ENCODE measurements around the gene GTPBP4.
"Not testable (repeated sequence)": the region's sequence is repeated elsewhere in the genome, so short reads cannot be mapped to it uniquely, and the experiment has no call there.

The GTPBP4 gene

GRCh38 chr10:1064964-1065247 is 76.7 kb downstream of the GTPBP4 start:
- DNase-seq (ENCODE audit: low read depth), result no peak
- no peak overlapping the region for H3K4me3 ChIP-seq (ENCODE audit: control insufficient read depth, low read depth, low read length)
- TF ChIP-seq CTCF (conservative IDR thresholded peaks at IDR 0.05; ENCODE audit: control insufficient read depth, insufficient read depth, low read depth, low read length), result no peak

GRCh38 chr10:1066734-1067133 is 78.5 kb downstream of the GTPBP4 start:
- DNase-seq (ENCODE audit: low read depth); H3K4me3 ChIP-seq (ENCODE audit: control insufficient read depth, low read depth, low read length): not testable (repeated sequence)

GRCh38 chr10:1068380-1069361 is 80.4 kb downstream of the GTPBP4 start:
- TF ChIP-seq CTCF (conservative IDR thresholded peaks at IDR 0.05; ENCODE audit: control insufficient read depth, insufficient read depth, low read depth, low read length), result no peak
- no peak overlapping the region for H3K4me3 ChIP-seq (ENCODE audit: control insufficient read depth, low read depth, low read length)
- DNase-seq (ENCODE audit: low read depth), result no peak

All from fibroblast of mammary gland (primary cell).